ENCODE data around the gene NEDD4L.
"Not testable (repeated sequence)": the region's sequence is repeated elsewhere in the genome, so short reads cannot be mapped to it uniquely, and the experiment has no call there.

The NEDD4L gene

DNA sequence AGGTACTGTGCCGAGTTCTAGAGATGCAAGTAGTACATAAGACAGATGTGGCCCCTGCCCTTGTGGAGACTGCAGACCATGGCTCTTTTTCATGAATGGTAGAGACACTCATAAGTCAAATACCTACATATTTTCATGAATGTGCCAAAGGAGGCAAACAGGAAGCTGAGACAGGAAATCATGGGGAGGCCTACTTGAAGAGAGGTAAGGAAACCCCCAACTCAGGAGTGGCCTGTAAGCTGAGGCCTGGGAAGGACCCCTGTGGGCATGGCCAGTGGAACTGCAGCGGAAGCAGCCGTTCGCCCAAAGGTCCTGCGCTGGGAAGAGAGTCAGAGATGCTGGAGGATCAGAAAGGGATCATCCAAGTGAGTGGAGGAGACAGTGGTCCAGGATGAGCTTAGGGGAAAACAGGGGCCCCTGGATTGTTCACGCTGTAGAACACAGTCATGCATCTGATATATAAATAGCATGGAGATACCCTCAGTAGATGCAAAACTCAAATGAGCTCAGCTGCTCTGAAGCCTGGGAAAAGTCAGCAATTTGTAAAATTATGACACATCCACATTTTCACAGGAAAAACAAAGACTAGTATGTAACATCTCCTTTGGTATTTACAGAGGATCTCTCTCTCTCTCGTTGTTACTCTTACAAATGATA is 228.9 kb downstream of the NEDD4L start:
- no peak for DNase-seq

DNA sequence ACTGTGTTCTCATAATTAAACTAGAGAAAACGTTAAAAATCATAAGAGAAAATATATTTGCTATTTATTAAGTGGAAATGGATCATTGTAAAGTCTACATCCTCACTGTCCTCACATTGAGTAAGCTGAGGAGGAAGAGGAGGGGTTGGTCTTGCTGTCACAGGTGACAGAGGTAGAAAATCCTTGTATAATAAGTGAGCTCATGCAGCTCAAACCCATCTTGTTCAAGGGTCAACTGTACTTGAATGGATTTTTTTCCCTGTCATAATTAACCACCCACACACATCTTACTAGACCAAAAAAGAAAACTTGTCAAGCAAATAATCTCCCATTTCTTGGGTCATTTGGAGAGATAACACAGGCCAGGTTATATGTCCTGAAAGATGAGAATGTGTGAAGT is 231.2 kb downstream of the NEDD4L start:
- DNase-seq: no peak

DNA sequence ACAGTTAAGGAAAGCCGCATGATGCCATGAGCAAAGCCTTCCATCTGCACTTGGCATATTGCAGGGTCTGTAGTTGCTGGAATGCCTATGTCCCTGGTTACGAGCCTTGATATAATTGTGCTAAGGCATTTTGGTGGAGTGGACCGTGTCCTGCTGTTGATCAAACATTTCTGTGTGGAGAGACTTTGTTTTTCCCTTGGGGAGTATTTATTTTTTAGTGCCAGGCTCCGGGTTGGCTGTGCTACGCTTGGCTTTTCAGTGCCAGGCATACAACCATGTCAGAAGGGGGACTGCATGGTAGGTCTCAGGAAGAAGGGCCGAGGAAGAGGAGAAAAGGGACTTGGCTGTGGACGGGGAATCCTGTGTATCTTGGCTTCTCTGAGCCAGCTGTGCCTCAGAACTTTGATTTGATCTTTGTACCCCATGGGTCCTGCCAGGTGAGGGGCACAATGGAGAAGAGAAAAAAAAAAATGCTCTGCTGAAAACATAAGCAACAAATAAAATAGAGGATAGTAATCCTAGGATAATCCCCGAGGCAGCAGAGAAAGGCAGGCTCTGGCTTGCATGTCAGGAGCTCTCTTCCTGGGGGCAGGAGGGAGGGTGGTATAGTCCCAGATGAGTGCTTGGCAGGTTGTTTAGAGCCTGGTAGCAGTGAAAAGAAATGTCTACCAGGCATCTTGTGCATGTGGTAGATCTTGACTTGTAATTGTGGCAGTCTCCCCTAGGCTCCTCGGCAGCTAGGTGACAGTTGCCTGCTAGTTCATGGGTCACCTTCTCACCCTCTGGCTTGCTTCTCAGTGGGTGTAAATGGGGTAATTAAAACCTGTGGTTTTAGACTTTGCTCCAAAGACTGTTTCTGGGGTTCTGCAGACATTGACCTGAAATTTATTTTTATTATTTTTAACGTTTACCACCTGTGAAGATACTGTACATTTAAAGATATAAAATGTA is 233.0 kb downstream of the NEDD4L start:
- DNase-seq: no peak

DNA sequence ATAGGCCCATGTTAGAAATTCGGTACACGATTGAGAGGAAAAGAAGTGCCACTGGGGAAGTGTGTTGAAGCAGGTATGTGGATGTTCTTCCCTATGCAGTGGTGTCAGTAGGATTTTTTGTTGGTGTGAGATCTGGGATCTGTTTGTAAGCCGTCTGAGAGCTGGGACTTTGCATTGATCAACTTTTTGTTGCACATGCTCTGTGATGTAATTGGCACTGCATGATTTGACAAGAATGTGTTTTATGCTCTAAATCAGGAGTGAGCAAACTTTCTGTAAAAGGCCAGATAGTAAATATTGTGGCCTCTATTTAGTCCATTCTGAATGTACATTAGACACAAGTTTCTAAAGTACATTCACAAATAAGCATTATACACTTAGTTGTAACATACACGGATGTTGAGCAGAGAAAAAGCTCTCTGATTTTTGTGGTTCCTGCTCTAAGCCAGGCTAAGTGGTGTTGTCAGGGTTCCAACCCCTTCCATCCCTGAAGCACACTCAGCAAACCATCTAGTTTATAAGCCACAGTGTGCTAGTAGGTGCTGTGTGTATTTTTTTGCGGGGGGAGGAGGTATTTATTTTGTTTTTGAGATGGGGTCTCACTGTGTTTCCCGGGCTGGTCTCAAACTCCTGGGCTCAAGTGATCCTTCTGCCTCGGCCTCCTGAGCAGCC is 235.6 kb downstream of the NEDD4L start:
- DNase-seq: no peak

DNA sequence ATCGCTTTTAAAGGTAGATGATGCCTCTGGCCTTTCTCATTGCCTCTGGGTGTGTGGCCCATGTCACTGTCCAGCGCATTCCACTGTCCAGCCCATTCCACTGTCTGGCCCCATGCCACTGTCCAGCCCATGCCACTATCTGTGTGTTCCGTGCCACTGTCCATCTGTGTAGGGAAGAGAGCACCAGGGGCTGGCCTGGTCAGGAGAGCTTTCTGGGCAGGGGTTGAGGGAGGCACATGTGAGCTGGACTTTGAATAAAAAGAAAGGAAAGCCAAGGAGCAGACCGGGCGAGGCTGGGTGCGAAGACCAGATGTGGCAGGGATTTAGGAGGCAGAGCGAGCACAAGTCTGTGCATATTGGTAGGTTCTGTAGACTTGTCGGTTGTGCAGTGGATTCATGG is 236.2 kb downstream of the NEDD4L start:
- no peak for DNase-seq

DNA sequence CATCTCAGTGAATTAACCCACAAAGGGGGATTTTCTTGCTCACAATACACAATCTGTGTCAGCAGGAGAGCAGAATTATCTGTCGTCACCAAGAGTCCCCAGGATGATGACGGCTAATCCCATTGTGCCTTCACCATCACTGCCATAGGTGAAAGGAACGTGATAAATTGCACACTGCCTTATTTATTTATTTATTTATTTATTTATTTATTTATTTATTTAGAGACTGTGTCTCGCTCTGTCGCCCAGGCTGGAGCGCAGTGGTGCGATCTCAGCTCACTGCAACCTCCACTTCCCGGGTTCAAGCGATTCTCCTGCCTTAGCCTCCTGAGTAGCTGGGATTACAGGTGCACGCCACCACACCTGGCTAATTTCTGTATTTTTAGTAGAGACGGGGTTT is 238.8 kb downstream of the NEDD4L start:
- DNase-seq: not testable (repeated sequence)

DNA sequence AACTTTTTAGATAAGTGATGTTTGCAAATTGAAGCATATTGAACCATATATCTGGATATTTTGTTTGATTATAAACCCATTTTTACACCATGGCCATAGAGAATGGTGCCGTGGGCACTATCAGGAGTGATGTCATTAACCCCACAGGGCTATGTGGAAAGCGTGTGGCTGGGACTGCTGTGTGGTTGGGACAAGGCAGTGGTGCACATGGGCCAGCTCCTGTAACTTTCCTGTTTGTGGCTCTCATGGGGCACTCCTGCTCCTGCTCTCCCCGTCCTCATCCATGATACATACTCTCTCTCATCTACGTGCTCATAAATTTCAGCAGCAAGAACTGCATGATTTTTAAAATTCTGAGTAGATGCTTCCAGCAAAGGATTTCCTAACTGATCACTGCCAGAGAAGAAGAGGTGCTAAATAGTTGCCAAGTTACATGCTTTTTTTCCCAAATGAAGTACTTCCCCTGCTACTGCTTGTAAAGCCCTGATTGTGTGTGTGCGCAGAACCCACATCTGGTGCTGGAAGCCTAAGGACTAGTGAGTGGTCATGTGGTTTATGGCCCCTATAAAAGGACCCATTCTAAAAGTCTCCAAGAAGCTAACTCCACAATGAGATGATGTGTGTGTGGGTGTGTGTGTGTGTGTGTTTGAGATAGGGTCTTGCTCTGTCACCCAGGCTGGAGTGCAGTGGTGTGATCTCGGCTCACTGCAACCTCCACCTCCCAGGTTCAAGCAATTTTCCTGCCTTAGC is 240.8 kb downstream of the NEDD4L start:
- DNase-seq: no peak

DNA sequence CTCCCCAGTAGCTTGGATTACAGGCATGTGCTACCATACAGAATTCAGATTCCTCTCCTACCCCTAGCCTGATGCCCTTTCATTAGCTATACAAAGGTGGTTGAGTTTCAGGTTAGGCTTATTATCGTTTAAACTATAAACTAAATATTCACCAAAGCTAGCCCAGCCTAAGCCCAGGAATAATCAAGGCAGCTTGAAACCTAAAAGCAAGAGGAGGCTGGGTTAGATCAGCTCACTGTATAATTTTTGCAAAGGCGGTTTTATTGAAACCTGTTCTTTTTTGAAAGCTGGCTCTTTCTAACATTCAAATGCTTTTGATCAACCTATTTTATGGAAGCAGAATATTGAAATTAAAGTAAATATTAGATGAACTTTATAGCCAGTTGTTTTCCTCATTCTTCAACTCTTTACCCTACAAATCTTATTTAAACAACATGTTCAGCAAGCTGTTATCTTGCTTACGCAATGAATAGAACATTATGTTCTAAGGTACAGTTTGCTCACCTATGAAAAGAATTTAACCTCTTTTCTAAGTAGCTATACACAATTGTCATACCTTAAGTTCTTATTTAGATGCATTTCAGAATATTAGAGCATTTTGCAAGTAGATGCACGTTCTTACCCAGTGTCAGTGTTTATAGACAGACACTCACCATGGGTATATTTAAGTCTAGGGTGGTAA is 241.6 kb downstream of the NEDD4L start:
- DNase-seq: no peak

DNA sequence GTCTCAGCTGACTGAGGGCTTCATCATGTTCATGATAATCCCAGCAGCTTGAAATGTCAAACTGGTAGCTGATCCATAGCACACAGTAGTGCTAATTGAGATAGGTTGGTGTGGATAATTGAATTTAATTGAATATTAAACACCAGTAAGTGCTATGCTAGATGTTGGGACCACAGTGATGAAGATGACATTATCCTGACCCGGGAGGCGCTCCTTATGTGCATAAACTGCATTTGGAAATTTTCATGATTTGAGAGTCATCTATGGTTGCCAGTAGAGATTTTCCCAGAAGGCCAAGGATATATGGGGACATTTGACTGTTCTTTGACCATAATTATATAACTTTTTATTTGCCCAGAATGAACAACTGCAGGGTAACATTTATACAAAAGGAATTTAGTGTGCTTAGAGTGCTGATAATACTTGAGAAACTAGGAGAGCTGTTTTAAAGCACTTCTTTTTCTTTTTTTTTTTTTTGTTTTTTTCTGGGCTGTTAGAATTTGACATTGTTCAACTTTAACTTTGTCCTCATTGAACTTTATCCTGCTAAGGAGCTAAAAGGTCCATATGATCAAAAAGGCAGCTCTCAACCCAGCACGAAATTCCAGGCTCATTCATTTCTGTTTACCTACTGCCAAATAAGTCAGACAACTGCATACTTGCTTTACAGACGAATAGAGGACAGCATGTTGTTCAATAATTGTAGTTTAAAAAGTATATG is 242.8 kb downstream of the NEDD4L start:
- DNase-seq: no peak

DNA sequence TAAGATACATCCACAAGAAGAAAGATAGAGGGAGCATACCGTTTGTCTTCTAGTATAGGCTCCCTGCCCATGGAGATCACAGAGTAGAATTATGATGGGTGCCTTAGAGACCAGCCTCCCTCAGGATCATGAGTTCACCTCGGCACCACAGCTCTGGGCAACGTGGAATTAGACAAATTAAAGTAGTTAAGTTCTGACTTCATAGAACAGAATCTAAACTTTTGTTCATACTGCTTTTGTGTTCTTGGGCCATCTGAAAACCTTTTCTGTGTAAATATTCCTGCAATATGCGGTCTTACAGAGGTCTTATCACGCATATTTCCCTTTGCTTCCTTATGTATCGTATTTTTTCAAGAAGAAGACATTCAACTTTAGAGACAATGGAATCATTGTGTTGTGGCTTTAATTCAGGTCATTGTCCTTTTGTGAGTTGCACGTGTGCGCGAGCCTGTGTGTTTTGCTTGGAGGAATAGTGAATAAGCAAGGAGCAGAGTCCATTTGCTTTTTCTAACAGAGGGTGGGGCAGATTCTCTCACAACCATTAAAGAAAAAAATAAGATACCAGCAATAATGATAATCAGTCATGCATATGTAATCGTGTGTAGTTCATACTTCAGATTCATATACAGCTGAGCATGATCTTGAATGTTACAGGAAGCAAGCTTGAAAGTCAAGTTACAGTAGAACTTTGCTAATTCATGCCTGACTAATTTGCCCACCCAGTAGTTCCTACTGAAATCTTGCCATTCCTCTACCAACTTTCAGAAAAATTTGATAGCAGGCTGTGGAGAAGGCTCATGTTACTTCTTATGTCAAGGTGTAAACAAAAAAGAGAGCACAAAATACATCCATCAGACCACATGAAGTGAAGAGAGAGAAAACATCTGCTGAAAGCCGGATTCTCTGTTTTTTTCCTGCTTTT is 243.6 kb downstream of the NEDD4L start:
- no peak for DNase-seq

DNA sequence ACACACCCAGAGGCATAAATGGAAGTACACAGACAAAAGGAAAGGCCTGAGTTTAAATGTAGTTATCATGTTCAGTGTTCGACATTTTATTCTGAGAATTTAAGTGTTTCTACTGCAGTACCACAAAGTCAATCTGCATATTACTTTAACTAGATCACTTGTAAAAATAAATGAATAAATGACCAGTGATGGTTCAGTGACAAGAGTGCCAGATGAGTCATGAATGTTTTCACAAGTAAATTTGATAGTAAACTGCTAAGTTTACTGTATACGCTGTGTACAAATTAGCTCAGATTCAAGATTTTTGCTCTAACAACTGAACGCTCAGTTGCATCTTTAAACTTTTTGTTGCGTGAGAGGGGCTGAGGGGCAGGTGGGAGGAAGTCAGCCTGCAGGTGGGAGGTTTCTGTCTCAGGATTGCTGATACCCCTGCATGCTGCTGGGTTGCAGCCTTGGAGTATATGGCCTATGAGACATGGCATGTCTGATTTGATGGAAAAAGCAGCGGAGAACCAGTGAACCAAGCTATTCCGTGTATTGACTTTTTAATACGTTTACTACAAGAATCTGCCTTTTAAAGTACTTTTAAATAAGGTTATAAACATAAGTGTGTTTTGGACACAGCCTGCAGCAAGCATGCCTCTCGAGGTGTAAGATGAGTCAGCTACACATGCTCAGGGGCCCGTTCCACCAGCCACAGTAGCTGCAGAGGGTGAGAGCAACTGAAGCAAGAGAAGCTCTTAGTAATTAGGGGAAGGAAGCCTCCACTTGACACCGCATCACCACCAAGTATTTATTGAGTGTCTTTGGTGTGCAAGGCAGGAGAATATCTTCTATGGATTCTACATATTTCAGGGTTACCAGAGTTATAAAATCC is 245.1 kb downstream of the NEDD4L start:
- no peak for DNase-seq

DNA sequence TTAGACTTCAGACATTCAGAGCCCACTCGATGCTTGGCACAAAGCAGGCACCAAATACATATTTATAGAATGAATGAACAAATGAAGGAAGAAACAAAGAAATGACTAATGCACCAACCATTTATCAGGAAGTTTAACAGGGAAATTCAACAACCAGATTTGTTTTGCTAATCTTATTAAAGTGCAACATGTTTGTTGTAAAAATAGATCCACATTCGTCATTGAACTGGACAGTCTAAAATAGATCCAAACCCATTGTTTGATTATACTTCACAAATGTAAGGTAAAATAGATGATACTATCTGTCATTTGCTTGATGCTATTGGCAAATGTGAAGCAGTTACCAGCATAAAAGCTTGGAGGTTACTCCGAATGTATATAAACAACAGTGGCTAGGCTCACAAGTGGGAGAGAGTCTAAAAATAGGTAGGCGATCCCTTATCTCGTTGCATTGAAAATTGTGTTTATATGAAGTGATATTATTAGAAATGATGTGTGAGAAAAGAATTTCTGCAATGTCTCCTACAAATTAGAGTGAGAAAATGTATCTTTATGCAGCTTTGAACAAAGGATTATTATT is 246.2 kb downstream of the NEDD4L start:
- DNase-seq: no peak

DNA sequence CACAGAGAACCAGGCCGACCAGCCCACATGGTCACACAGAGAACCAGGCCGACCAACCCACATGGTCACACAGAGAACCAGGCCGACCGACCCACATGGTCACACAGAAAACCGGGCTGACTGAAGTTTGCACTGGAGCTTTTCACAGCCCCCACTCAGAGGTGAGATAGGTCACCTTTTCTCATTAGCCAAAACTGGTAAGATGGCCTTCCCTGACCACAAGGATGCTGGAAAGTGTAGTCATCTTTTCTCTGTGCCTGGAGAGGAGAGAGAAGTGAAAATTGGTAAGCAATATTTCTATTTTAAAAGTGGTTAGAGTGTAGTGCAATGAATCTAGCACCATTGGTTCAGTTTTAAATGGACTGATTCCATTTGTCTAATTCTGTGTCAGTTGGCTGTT is 247.1 kb downstream of the NEDD4L start:
- no peak for DNase-seq

DNA sequence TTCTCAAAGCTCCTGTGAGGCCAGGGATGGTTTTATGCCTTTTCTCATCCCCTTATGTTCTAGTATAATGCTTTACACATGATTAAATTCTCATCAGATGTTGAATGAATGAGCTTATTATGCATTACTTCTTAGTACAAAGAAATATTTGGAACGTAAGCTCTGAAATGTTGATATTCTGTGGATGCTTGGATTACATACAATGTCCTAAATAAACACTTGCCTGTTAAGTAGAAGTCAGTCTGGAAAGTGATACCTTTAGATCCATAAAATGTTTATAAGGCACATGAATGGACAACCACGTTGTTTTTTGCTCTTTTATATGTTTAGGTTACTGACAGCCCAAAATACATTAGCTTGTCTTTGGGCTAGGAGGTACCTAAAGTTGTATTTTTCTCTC is 248.6 kb downstream of the NEDD4L start:
- DNase-seq: no peak

DNA sequence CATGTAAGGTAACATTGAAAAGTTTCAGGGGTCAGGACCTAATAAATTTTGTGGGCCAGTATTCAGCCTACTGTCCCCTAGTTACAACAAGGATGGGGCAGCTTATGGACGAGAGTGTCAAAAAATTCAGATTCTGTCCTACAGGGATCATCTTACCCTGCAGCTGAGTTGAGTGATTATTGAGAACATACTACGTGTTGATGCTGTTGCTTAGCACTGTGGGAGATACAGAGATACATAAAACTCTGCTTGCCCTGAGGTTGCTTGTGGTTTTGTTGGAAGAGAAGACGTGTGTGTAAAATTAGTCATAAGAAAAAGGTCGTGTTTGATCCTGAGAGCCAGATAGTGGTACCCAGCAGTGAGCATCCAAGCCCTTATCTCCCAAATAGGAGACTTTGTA is 253.2 kb downstream of the NEDD4L start:
- DNase-seq: peak in 1 of 2 donors; percentile 24

DNA sequence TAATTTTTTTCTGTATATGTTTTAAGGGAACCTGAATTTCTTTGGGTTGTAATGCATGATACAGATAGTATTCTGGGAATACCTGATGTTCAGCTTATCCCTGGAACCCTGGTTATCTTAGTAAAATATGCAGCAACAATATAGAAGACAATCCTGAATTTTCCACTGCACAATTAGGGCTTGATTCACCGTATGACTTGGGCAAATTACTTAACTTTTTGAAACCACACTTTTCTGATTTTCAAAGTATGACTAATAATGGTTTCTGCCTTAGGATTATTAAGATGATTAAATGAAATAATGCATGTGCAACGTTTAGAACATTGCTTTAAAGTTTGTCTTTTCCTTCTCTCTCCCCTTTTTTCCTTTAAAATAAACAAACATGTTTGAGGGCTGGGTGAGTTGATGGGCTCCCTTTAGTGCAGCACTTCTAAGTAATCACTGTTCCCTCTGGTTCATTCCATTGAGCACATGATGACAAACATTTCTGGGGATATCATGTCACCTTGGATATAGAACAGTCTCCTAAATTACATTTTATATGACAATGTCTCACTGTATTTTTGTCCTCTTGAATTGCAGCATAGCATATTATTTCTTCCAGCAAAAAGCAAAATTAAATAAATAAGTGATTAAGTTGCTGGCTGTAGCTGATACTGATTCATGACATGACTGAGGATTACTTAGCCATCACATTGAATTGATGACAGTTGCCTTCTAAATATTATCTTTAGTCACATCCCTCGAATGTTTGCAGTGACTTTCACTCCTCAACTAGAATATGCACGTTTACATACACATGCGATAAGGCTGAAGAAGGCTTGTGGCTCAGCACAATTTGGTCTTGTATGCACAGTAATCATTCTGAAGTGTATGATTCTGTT is 254.5 kb downstream of the NEDD4L start:
- no peak for DNase-seq

DNA sequence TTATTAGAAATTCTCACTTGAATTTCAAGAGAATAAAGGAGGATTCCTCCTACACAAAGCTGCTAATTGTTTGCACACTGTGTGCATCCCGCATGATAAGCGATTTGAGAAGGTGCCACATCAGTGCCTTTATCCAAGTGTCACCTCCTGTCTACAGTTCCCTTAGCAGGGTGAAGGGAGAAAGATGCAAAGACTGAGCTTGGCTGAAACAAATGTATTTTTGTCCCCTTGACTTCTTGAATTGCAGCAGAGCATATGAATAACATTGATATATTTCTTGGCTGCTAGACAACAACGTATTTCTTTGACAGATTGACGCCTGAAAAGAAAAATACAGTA is 255.1 kb downstream of the NEDD4L start:
- no peak for DNase-seq

DNA sequence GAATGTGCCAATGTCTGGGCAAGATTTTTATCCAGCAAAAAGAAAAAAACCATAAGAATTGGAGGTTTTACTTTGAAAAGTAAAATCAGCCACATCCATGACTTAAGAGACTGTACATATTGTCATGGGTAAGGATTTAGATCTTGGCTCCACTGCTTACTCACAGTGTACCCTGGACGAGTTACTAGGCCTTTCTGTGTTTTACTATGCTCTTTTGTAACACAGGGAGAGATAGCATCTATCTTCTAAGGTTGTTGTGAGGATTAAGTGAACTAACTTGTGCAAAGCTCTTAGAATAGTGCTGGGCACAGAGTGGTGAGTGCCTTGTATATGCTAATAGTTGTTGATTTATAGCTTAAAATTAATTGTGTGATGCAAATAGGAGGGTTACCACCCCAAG is 255.9 kb downstream of the NEDD4L start:
- DNase-seq: no peak
